Peyer's patch (tissue), 4 donors: ENCODE measurements around the gene LYPD6B.

Experiments used
- CTCF ChIP-seq, 6 experiments: fragments of 450-650 bp in 4 of 6; fragments of 200-600 bp in 2 of 6; sonication (generic) in 1 of 6; IDR thresholded peaks; one replicate each; pipeline ENCODE4 v1.5.1; 2017 to 2019; ENCODE audit warnings: antibody characterized with exemption in 6 of 6, mild to moderate bottlenecking in 3 of 6, moderate library complexity in 1 of 6
- POLR2A ChIP-seq, 2 donors: fragments of 450-650 bp; IDR thresholded peaks; one replicate each; pipeline ENCODE4 v1.5.1; 2017; ENCODE audit warnings: antibody characterized with exemption in 2 of 2, mild to moderate bottlenecking in 2 of 2, moderate library complexity in 2 of 2

GRCh38 chr2:149119368-149119767 lies 80.9 kb downstream of the LYPD6B start:
- TF ChIP-seq POLR2A (IDR thresholded peaks at IDR 0.05), result no peak
- TF ChIP-seq CTCF (IDR thresholded peaks at IDR 0.05), result no peak
